ENCODE measurements around the gene GSG1L.

The GSG1L gene

DNA sequence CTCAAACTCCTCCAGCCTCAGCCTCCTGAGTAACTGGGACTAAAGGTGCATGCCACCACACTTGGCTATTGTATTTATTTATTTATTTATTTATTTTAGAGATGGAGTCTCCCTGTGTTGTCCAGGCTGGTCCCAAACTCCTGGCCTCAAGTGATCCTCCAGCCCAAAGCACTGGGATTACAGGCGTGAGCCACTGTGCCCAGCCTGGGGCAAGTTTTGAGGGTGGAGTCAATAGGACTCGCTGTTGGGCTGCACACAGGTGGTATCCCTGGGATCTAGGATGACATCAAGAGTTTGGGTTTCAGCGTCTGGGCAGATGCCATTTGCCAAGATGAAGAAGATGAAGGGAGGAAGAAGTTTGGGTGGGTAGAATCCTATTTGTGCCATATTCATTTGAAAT, 213.9 kb downstream of the GSG1L start:
- no peak for DNase-seq

DNA sequence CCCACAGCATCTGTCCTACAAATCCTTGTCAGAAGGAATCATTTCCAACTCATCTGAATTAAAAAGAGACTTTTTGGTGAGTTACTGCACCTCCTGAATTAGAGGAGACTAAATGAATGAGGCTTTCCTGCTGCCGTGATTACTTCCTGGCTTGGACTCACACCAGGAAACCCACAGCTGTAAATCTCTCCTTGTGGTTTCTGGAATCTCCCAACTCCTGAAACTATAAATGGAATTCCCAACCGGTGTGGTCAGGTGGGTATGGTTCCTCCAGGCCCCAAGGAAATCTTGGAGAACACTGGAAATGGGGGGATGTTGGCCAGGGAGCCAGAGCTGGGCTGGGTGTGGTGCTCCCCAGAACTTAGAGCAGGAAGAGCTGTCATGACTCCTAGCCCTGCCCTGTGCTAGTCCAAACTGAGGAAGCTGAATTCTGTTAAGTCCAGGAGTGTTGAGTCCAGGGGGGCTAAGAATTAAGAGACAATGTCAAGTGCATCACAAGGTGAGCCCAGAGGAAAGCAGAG, 216.4 kb downstream of the GSG1L start:
- no peak for DNase-seq

DNA sequence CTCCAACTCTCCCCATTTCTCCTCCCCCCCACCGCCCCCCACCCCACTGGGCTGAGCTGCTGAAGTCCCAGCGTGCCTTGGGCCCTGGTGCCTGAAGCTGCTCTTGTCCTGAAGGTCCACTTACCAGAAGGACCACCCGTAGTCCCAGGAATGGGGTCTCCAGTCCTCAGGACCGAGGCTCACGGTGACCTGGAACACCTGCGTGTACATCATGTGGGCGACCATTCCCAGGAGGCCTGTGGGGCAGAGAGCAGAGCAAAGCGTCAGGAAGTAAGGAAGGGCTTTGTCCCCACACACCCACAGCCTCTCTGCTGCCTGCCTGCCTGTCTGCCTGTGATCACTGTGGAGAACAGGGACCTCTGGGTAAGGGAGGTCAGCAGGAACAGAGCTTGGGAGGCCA, 218.7 kb downstream of the GSG1L start:
- DNase-seq, result no peak

DNA sequence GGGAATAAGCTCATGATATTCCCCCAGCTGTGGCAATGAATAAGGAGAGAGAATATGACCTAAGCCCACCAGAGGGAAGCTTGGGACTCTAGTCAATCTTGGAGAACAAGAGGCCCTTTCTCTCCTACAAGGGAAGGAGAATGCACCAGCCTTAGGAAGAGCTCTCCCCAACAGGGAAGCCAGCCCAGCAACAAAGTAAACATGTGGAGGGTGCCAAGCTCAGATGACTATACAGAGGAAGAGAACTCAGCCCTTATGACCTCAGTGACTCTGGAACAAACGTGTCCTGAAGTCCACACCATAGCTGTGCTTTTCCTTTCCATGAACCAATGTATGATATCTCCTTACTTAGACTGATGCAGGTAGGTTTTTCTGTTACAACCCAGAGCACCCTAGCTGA, 219.7 kb downstream of the GSG1L start:
- no peak for DNase-seq

DNA sequence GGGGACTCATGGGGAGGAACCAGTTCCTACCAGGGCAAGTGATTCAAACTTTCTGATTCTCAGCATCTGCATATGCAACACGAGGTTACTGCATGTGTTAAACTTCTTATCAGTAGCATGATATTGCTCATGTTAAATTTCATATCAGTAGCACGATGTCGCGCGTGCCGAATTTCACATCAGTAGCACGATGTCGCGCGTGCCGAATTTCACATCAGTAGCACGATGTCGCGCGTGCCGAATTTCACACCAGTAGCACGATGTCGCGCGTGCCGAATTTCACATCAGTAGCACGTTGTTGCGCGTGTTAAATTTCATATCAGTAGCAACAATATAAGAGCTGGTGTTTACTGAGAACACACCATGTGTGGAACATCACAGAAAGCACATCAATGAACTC, 221.6 kb downstream of the GSG1L start:
- DNase-seq, result no peak

DNA sequence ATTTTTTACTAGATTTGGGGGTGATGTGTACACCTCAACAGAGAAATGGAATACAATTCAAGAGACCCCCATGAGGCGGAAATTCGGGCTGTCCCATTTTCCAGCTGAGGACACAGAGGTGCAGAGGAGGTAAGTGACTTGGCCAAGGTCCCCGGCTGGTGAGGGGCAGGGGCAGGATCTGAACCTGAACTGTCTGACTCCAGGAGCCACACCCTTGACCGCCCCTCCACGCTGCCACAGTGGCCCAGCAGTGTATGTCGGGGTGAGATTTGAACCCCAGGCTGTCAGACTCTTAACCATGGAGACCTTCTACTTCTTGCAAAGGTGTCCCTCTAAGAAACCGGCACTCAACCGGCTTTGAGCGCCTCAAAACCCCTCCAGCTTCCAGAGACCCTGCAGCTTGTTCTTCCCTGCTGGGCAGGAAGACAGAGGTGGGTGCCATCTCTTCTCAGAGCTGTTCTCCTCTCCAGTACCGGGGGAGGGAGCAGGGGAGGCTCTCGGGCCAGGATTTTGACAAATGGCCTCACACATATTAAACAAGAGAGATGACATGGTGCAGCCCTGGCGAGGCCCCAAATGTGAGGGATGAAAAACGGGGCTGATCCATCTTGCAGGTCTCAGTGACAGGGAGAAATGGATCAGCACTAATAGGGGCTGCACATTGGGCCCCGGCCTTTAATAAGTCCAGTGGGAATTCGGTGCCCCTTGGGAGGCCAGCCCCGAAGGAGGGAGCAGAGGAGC, 222.3 kb downstream of the GSG1L start:
- DNase-seq, result no peak

DNA sequence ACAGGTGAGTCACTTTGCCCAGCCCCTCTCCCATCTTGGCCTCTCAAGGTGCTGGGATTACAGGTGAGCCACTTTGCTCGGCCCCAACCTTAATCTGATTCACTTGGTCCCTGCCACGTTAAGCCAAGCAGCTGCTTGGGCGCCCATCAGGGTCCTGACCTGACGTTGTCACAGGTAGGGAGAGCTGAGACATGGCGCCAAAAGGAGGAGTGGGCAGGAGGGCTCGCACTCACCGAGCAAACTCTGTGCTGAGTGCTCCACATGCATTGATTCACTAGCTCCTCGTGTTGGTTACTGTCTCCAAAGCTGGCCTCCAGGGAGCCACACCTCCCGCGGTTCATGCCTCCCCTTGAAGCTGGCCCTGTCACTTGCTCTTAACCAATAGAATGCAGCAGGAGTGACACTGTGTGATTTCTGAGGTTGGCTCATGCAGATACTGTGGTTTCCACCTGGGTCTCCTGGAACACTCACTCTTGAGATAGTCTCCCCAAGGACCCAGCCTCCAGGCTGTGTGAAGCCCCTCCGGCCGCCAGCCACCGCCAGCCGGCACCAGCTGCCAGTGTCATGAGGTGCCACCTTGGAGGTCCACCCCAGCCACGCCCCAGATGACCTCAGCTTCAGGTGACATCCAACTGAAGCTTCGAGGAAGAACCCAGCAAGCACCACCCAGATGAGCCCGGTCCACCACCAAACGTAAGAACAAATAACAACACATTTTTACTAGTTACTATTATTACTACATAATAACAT, 223.0 kb downstream of the GSG1L start:
- DNase-seq, result no peak

DNA sequence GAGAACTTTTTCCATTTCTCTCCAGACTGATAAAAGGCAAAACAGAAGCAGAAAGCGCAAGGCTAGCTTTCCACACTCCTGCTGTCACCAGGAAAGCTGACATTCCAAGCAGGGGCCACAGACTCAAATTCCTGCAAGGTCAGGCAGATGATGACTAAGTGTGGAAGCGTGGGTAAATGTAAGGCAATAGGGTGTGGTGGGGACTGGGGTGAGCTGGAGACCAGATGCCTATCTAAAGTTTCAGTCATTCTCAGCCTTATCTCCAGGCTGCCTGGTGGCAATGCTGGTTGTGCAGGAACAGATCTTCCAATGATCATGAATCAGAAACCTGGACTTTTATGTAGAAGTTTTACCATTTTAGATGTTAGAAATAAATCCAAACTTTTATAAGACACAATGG, 224.1 kb downstream of the GSG1L start:
- DNase-seq, result no peak

DNA sequence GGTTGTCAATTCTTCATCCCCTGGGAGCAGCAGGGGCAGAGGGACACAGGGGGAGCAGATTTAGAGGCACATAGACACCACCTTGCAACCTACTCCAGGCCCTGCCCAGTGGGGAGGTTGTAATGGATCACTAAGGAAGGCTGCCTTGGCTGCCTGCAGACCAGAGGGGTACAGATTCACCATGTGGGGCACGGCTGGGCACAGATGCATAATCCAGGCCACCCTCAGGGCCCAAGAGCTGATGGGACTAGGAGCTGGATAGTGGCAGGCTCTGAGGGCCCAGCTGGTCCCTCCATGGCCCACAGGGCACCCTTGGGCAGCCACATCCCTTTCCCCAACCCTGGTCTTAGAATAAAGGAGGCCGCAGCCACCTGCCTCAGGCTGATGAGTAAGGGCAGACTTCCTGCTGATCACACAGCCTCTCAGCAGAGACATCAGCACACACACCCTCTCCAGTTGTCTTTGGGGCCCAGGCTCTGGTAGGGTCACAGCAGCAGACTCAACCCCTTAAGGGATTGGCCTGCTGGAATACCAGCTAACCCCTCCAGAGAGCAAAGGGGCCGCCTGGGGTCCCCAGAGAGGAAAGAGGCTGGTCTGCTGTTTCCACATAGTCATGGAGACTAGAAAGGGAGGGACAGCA, 224.9 kb downstream of the GSG1L start:
- DNase-seq, result no peak

DNA sequence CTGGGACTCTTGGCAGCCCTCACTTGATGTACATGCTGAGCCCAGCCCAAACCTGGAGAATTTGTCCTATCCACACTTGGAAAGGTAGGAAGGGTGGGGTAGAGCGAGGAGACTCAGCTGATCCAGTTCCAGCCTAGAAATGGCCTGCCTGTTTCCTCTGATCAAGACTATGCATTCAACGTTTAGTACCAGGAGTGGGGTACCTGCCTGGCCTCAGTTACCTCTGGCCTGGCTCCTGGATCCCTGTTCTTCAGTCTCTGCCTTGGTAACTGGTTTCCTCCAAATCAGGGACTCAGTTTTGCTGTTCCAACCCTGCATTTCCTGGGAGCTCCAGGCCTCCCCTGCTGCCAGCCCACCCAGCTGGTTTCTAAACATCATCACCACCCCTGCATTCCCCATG, 233.5 kb downstream of the GSG1L start:
- DNase-seq, result no peak

DNA sequence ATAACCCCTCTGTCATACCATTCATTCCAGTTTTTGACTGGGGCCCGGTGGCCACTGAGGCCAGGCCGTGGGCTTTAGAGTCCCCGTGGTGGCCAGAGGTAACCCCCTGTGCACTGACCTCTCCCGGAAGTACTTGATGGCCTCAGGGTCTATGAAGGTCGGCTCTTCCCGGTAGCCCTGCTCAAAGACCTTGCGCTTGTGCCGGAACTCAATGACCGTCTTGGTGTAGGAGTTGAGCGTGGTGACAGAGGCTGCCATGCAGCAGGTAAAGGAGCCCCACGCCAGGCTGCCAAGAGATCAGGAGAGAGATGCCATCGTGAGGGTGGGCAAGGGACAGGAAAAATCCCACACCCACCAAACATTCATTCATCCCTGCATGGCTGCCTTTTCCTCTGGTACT, 234.8 kb downstream of the GSG1L start:
- DNase-seq, result no peak

DNA sequence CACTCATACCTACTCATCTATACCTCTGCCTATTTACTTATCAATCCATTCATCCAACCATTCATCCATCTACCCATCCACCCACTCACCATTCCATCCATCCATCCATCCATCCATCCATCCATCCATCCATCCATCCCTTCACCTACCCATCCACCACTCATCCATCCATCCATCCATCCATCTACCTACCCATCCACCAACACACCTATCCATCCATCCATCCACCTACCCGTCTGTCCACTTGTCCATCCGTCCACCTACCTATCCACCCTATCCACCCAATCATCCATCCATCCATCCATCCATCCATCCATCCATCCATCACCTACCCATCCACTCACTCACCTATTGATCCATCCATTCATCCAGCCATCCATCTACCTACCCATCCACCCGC, 235.7 kb downstream of the GSG1L start:
- DNase-seq, result no peak

DNA sequence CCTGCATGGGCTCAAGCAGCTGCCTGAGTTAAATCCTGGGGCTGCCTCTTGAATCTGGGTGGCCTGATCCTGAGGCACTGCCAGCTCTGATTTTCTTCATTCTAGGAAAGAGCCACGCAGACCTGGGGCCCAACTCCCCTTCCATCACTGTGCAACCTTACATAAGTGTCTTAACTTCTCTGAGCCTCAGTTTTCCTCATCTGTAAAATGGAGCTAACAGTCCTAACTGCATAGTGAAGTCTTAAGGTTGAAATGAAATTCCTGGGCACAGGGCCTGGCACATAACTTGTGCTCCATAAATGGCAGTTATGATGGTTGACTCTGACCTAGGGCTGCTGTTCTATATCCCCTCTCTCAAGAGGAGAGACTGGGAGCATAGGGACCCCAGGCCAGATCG, 236.6 kb downstream of the GSG1L start:
- DNase-seq, result no peak

DNA sequence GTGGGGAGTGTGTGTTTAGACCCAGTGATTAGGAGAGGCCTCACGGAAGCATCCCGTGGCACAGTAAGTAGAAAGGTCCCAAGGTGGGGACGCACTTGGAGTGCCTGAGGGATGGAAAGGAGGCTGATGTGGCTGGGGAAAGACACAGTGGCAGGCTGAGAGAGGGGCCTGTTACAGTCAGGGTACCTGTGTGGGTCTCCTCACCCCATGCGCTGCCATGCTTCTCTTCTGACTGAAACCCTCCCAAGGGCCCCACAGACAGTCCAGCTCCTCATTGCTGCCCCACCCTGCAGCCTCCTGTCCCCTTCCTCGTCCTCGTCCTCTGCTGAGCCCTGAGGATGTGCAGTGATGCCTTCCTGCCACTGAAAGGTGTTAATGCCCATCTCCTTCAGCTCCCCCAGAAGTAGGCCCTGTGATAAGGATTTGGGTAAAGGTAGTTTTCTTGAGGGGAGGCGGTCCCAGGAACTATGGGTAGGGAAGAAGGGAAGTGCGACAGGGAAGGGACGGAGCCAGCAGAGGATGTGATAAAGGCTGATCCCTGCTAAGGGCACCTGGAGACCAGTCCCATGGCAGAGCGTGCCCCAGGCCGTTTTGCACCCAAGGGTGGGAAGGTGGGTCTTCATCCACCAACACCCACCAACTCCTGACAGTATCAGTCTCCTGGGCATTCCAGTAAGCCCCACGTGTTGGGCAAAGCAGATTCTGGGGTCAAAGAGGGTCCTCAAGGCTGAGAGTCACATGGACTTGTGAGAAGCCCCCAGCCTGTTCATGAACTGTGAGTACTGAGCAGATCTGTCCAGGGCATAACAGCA, 237.2 kb downstream of the GSG1L start:
- no peak for DNase-seq

DNA sequence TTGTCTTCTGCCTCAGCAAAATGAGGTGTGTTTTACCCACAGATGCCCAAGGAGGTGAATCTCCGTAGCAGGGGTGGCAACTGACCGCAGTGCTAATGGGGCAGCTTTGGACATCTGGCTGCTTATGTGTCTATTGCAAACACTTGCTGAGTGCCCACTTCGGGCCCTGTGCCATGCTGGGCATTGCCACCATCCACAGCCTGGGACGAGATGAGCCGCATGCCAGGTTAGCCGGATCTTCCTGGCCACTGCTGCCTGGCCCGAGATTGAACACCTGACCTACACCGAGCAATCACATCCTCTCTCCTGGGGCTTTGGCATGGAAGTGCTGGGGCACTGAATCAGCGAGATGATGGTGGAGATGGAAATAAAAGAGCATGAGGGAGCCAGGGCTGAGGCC, 238.7 kb downstream of the GSG1L start:
- DNase-seq, result no peak

DNA sequence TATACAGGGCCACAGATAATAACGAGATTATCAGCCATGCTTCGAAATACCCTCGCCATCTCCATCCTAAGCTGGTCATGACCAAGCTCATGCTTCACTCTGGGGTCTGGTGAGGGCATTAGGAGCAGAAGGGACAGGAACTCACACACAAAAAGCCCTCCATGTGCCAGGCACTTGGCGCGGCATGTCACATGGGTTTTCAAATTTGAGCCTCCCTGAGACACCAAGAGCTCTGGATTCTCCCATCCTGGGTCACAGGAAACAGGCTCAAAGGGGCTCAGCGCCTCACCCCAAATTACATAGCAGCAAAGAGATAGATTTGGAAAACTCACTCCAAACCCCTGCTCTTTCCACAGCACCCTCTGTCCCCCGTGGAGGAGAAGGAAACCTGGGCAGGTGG, 239.5 kb downstream of the GSG1L start:
- no peak for DNase-seq

DNA sequence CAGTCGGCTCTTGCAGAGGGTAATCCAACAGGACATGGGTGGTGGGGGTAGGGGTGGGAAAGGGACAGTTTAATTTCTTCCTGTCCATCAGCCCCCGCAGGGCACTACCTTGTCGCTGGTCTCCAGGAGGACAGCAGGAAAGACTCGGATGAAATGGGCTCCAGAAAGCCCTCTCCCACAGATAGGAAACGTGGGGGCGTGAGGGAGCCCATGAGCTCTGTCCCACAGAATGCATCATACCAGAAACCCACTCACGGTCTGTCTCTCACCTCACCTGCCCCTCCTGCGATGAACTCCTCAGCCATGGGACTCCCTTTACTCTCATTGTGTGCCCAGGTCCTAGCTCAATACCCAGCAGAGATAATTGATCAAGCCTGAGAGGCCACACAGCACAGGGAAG, 240.1 kb downstream of the GSG1L start:
- no peak for DNase-seq

DNA sequence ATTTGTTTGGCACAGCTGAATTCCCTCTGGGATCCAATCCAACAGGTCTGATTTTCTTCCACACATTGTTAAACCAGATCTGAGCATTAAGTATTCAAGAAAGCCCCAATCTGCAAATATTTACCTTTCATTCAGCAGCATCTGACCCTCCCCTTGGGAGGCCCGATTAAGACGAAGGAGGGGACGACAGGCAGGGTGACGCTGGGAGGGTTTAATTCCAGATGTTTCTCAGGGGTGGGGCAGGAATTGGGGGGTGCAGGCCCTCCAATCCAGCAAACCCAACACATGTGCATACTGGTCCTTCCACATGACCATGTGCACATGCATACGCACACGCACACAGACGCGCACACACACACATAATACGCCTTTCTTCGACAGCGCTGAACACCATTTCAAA, 240.5 kb downstream of the GSG1L start:
- no peak for DNase-seq

DNA sequence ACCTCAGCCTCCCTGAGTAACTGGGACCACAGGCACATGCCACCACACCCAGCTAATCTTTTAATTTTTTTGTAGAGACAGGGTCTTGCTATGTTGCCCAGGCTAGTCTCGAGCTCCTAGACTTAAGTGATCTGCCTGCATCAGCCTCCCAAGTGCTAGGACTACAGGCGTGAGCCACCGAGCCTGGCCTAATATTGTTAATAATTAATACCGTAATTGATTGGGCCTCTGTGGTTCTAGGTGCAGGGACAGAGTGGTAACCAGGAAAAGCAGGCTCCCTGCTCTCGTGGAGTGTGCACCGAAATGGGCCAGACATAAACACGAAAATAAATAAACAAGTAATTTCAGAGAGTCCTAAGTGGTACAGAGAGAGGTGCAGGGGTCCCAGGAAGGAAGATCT, 241.0 kb downstream of the GSG1L start:
- DNase-seq, result no peak

DNA sequence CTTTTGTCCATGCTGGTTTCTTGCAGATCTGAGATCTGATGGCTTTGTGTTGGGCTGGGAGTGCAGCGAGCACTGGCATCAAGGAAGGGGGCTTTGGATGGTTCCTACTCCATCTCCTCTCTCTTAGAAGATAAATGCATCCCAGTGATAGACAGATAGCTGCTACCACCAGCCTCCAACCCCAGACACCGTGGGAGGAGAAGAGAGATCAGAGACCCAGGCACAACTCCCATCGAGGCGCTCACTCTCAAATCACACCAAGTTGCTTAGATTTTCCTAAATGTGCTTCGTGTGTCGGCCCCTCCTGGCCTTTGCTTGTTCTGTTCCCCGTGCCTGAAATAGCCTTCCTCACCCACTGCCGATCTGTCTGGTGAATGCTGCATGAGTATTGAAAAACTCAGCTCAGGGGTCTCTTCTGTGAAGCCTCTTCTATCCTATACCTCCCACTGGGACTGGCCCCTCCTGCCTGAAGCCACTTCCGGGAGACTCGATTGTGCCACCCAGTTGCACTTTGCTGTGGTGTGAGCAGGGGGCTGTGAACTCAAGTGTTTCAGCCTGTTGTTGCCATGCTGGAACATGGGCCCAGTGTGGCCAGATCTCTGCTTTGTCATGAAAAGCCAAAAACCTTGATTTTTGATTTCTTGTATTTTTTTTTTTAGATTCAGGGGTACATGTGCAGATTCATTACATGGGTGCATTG, 242.7 kb downstream of the GSG1L start:
- no peak for DNase-seq

DNA sequence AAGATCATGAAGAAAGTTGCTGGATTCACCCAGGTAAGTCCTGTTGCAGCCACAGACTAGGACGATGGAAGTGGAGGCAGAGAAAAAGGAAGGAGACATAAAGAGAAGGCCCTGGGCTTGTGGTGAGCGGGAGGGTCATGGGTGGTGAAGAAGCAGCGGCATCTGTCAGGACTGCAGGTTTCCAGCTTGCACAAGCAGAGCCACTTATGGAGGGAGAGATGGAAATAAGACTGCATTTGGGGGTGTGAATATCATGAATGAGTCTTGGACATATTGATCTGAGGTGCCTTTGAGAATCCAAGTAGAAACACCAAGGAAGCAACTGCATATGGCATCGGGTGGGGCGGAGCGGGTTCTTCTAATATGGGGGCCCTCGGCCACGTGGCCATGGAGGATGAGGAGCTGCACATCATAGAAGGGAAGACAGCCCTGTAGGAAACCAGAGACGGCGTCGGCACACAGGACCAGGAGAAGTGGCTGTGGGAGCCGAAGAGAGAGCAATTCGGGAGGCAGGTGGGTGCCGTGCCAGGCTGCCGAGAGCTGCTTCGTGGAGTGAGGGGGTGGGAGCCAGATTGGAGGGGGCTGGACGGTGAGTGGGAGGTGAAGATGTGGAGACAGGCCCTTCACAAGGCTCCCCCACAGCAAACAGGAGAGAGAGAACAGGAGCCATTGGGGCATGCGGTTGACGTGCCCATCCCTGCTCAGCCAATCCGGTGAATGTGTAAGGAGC, 243.5 kb downstream of the GSG1L start:
- DNase-seq, result no peak

Measured in right kidney (tissue), 1 donor.